HG03280 (cell line): ENCODE results near the gene SFN.
"Not testable (repeated sequence)": the region's sequence is repeated elsewhere in the genome, so short reads cannot be mapped to it uniquely, and the experiment has no call there.

ENCODE experiments used
- ATAC-seq: cut with Tn5 transposase; IDR thresholded peaks from one replicate; pipeline ENCODE4 v1.9.1; 2021; ENCODE audit warnings: mild to moderate bottlenecking, moderate library complexity; ENCODE audit not compliant: unreplicated experiment

The SFN gene

DNA sequence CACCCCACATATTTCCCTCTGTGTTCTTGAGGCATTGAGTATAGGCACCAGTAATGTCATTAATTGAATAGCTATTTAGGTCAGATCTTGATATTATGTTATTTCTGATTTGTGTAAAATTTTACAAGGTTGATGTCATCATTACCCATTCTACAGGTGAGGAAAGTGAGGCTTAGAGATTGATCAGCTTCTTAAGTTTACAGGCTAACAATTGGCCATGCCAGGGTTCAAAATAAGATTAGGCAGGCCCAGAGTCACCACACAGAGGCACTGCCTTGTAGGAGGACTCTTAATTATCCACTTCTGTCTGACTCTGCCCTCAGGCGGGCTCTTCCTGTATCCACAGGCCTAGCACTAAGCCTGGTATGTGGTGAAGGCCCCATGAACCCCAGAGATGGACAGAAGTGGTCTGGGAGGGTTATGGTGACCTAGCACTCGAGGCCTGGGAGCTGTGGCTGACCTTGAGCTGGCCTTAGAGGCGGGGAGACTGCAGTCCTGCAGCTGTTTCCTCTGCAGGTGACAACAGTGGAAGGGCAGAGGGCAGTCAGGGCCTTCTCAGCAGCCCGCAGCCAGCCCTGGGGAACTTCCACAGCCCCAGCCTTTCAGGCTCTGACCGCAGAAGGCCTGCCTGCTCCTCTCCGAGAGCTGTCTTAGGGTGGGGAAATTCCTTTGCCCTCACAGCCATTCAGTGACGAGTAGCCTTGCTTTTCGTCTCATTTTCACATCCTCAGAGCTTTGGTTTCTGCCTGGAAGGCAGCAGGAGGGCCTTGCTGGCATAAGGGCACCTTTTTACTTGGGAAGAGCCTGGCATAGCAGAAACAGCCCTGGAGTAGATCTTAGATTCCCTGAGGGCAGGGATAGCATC is 24.2 kb upstream of the SFN start:
- ATAC-seq, result peak; percentile 90

GRCh38 chr1:26839339-26839722 is 23.6 kb upstream of the SFN start:
- ATAC-seq, result no peak

DNA sequence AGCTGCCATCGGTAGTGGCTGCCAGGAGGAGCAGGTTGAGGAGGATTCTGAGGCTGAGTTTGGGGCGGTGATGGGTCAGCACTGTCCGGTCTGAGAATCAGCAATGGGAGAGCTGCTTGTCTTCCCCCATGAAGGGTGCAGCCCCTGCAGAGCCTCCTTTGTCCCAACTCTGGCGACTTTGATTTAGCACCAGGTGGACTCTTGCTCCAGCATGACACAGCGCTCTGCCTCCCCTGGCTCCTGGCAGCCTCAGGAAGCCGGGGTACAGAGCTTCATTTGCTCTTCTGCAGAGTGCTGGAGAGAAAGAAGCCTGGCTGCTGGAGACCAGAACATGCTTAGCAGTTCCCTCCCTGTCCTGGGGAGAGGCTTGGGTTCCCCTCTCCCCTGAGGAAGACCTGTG is 23.2 kb upstream of the SFN start:
- no peak for ATAC-seq

GRCh38 chr1:26844424-26845196 is 18.3 kb upstream of the SFN start:
- no peak for ATAC-seq

DNA sequence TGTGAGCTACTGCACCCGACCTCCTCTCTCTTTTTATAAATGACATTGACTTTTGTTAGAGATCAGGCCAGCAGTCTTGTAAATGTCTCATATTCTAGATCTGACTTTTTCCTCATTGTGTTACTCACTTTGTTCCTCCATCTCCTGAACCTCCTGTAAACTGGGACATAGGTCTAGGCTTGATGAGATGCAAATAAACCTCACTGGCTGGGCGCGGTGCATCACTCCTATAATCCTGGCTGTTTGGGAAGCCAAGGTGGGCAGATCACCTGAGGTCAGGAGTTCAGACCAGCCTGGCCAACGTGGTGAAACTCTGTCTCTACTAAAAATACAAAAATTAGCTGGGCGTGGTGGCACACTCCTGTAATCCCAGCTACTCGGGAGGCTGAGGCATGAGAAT is 15.1 kb upstream of the SFN start:
- not testable (repeated sequence) for ATAC-seq

DNA sequence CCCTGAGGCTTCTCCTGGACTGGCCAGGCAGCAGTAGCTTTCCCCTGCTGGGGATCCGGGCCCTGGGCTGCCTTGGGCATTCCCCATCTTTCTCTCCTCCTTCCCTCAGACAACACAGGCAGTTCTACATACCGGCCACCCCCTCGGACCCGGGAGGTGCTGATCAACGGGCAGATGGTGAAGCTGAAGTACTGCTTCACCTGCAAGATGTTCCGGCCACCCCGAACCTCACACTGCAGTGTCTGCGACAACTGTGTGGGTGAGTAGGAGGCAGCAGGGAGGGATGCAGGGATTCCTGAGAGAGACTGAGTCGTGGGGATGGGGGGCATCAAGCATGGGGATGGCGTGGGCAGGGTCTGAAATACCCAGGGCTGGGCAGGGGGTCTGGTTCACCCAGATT is 14.4 kb upstream of the SFN start:
- no peak for ATAC-seq

DNA sequence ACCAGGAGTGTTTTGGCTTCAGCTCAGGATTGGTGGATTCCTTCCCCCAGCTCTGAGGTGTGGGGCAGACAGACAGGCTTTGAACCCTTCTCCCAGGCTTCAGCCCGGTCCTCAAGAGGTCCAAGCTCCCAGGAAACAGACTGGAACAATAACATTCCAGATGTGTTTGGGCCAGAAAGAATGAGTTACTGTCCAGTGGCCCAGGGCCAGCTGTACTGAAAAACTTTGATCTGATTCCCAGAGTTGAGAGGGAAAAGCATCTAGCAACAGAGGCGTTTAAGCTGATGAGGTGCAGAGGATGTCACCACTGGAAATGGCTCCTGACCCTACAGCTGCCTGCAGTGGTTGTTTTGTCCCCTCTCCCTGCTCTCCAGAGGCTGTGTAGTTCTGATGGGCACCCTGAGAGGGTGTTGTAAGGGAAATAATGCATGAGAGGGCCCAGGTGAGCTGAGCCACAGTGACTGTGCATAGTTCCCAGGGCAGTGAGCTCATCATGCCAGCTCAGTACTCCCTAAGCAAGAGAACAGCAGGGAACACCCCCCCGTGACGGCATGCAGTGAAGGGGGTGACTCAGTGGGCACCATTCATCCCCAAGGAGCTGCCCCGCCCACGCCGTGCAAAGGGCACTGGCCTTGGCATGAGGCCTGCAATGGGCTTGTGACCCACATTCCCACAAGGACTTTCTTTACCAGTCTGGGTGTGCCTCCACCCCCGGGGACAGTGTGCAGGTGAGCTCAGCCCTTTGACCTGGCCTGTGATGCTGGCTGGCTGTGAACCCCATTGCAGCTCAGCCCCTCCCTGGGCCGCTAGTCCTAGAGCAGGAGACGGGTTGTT is 13.8 kb upstream of the SFN start:
- ATAC-seq, result no peak

DNA sequence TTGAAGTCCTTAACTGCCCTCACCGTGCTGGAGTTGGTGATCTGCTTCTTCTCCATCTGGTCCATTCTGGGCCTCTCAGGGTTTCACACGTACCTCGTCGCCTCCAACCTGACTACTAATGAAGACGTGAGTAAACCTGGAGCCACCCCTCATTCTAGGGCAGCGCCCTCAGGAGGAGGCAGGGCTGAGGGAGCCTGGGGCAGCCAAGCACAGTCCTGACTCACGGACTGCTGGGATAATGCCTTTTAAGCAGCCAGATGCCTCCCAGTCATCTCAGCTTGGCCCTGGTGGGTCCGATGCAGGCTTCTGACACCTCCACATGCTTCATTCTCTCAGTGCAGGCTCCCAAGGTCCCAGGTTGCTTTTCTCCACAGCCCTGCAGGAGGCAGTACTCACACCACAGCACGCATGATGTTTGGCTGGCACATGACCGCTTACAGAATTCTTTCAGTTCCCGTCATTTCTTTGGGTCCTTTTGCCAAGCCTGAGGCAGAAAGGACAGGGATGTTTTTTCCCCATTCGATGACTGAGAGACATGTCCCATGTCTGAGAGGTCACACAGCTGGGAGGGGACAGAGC is 11.8 kb upstream of the SFN start:
- ATAC-seq, result no peak

GRCh38 chr1:26852701-26853100 is 10.2 kb upstream of the SFN start:
- no peak for ATAC-seq

DNA sequence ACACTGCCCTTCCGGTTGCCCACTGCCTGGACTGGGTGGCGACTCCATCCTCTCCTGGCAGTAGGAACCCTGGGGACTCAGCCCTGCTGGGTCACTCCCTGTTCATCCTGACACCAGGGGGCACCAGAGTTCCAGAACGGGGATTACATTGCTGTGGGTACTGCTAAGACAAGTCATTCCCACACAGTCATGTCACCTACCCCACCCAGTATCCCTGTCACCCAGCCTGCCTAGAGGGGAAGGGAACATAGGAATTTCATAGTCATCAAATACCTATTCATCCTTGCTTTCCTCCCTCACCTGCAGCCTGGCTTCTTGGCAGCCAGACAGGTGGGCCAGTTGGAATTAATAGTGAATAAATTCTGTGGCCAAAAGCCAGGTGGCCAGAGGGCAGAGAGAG is 9.8 kb upstream of the SFN start:
- ATAC-seq, result no peak

DNA sequence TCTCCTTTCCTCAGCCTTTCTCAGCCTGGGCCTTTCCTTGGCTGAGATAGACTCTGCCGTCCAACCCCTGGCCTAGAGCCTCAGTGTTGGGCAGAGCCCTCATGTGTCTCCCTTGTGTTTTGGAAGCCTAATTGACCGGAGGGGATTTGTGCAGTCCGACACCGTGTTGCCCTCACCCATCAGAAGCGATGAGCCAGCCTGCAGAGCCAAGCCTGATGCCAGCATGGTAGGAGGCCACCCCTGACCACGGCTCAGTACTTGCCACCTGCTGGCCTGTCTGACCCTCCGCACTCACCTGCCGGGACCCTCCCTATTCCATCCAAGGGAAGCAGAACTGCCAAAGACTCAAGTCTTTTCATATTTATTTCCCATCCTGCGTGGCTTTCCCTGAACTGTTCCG is 9.3 kb upstream of the SFN start:
- no peak for ATAC-seq

DNA sequence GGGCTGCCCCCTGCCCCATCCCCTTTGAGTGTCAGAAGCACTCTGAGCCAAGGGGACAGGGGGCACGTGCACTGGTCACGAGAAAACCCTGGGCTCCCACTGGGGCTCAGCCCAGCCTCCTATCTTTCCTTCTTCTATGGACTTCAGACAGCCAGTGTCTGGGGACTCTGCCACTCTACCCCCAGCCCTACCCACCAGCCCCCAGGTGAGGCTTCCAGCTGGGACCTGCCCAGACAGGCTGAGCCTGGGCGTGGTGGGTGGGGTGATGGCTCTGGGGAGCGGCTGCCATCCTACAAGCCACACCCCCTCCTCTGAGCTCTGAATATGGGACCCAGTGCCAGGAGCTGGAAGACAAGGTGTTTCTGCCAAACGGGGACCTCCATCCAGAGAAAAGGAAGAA is 8.0 kb upstream of the SFN start:
- no peak for ATAC-seq

GRCh38 chr1:26855636-26856035 is 7.3 kb upstream of the SFN start:
- no peak for ATAC-seq

- no peak for ATAC-seq
Observed at GRCh38 chr1:26856181-26856580, 6.8 kb upstream of the SFN start.

DNA sequence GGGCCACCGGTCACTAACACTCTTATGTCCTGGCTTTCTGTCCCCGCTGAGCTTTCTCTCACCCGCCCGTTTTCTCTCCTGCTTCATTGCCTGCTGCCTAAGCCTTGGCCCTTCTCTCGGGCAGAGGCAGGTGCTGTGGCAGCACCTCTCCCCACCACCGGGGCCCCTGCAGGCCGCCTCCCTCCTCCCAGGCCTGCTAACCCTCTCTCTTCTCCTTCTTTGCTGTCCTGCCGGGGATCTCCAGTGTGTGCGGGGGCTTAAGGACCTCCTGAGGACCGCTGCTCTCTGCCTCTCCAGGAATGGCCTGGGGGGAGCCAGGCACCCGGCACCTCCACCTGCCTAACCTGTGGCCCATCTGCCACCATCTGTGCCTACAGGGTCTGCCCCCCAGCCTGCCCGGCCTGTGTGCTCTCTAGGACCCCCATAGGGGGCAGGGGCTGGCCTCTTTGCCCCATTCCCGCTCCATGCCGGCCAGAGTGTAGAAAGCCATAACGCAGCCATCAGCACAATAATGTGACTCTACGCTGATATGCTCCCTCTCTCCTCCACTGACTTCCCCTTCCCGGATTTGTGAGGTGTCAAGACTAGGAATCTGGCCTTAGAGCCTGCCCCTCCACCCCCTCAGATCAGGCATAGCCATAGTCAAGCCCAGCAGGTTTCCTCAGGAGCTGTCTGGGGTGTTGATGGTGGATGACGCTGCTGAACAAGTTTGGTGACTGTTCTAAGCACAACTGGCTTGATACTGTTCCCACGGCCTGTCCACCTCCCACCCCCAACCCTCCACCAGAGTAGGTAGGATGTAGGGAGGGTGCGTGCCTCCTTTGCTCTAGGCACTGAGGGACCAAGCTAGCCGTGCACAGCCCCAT is 6.1 kb upstream of the SFN start:
- no peak for ATAC-seq

DNA sequence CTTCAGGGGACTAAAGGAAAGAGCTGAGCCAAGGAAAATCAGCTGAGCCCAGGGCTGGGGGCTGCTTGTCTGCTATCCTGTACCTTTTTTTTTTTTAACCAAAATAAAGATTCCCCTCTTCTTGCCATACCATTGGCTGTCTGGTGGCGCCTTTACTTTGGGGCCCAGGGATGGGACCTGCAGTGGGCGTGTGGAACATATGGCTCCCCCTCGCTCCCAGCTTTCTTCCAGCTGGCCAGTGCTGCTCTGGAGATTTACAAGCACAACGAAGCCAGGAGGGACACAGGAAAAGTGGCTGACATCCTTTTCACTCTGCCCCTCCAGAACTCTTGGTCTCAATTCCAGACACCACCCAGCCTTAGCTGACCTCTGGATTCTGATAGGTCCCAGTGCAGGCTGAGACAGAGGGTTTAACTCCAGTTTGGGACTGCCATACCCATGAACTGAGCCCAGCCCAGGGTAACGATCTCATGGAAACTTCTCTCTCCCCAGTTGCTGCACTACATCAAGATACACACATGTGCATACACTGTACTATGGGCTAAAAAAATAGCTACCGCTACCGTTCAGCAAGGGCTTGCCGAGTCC is 5.4 kb upstream of the SFN start:
- no peak for ATAC-seq

DNA sequence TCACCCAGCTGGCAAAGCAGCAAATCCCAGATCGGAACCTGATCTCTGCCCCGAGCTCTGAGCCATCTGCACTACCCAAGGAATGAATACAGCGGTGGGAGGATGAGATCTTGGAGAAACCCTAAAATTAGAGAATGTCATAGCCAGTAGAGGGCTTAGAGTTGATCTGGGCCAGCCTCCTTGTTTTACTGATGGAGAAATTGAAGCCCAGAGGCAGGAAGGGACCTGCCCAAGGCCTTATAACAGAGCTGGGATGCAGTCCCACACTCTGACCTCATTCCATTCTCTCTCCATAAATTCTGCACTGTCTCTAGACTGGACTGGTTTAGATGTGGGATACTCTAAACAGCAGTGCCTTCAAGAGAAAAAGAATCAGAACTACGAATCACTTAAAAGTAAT is 4.8 kb upstream of the SFN start:
- ATAC-seq, result no peak

DNA sequence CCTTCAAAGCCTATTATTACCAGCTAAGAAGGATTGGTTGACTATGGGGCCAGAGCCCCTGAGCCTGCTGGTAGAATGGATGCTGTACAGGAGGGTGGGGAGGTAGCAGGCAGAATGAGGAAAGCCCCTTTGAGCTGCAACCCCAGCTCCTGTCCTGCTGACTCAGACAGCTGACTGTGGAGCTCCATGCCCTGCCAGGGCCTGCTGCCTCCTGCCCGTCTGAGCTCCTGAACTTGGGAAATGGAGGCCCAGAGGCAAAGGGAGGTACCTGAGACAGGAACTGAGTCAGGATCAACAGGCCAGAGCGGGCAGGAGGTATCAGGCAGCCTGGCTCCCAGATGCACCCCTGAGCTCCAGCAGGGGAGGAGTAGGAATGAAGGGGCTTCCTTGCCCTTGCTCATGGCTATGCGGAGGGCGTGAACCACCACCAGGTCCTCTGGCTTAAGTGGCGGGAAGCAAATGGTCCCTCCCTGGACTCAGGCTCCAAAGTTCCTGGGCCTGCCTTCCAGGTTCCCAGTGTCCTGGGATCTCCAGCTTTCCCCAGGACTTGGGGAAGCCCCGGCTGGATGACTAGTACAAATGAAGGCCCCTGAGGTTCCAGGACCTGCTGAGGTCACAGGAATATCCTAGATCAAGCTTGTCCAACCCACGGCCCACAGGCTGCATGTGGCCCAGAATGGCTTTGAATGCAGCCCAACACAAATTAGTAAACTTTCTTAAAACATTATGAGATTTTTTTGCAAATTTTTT is 3.9 kb upstream of the SFN start:
- no peak for ATAC-seq

GRCh38 chr1:26861286-26861701 is 1.7 kb upstream of the SFN start:
- no peak for ATAC-seq
